GM12892 (cell line): ENCODE results near the gene ZNF230.

Experiments used
- POLR2A ChIP-seq: IDR thresholded peaks from 2 replicates; pipeline ENCODE4 v1.6.1; 2011; ENCODE audit warnings: low read depth, low read length, control low read depth
- POLR2AphosphoS5 ChIP-seq: IDR thresholded peaks from 2 replicates; pipeline ENCODE4 v1.6.1; 2011; ENCODE audit warnings: low read depth, low read length, control low read depth
- TAF1 ChIP-seq: IDR thresholded peaks from 2 replicates; pipeline ENCODE4 v1.6.1; 2011; ENCODE audit warnings: low read depth, mild to moderate bottlenecking, control low read depth, low read length, borderline replicate concordance

- TF ChIP-seq POLR2AphosphoS5 (no peak), POLR2A (no peak), TAF1 (no peak)
These were observed 778 bp downstream of the ZNF230 start for GRCh38 chr19:44003461-44004009.
